ENCODE measurements around the gene ANKS1A.

DNA sequence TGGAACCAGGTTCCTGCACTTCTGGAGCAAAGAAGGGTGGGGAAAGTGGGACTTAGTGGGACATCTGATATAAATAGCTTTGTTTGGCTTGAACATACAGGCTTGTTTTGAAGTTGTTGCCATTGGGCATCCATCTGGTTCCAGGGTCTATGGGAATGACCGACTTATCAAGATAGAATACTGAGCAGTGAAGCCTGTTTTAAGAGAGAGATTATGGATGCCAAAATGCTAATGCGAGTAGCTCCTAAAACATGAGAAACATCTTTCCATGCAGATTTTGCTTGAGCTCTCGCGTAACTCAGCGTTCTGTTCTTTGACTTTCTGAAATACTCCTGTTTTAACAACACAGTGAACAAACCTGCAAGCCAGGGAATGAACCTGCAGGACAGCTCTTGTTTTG lies 98.5 kb downstream of the ANKS1A start:
- TF ChIP-seq EZH2 (IDR thresholded peaks at IDR 0.05; ENCODE audit: borderline replicate concordance, low read length) = no peak
- TF ChIP-seq, protein P1, sequence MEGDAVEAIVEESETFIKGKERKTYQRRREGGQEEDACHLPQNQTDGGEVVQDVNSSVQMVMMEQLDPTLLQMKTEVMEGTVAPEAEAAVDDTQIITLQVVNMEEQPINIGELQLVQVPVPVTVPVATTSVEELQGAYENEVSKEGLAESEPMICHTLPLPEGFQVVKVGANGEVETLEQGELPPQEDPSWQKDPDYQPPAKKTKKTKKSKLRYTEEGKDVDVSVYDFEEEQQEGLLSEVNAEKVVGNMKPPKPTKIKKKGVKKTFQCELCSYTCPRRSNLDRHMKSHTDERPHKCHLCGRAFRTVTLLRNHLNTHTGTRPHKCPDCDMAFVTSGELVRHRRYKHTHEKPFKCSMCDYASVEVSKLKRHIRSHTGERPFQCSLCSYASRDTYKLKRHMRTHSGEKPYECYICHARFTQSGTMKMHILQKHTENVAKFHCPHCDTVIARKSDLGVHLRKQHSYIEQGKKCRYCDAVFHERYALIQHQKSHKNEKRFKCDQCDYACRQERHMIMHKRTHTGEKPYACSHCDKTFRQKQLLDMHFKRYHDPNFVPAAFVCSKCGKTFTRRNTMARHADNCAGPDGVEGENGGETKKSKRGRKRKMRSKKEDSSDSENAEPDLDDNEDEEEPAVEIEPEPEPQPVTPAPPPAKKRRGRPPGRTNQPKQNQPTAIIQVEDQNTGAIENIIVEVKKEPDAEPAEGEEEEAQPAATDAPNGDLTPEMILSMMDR (conservative IDR thresholded peaks at IDR 0.05 in 1 of 2, IDR thresholded peaks at IDR 0.05 in 1 of 2; ENCODE audit: extremely low read depth in 1 of 2, insufficient read depth in 1 of 2, low read depth in 1 of 2, low read length in 2 of 2) = no peak

Measured in mammary epithelial cell (primary cell).